NCI-H345 treated with DMSO at 0.1 percent for 48 hours (cell line): ENCODE results near the gene FOXM1.
A peak's percentile ranks its signal among the peaks of the same experiment; 100 is the strongest.

Experiments used
- DNase-seq: peaks from one replicate; lab custom pipeline; 2025; ENCODE audit not compliant: unreplicated experiment; lab: John Stamatoyannopoulos, UW

The FOXM1 gene, protein sequence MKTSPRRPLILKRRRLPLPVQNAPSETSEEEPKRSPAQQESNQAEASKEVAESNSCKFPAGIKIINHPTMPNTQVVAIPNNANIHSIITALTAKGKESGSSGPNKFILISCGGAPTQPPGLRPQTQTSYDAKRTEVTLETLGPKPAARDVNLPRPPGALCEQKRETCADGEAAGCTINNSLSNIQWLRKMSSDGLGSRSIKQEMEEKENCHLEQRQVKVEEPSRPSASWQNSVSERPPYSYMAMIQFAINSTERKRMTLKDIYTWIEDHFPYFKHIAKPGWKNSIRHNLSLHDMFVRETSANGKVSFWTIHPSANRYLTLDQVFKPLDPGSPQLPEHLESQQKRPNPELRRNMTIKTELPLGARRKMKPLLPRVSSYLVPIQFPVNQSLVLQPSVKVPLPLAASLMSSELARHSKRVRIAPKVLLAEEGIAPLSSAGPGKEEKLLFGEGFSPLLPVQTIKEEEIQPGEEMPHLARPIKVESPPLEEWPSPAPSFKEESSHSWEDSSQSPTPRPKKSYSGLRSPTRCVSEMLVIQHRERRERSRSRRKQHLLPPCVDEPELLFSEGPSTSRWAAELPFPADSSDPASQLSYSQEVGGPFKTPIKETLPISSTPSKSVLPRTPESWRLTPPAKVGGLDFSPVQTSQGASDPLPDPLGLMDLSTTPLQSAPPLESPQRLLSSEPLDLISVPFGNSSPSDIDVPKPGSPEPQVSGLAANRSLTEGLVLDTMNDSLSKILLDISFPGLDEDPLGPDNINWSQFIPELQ

GRCh38 chr12:2877047-2877952 lies at the start of gene FOXM1, which contains the start of gene RHNO1:
TSS of gene FOXM1 (minus strand) at chr12:2877174. CDS start at chr12:2874478, 2,696 bp downstream.
TSS of gene RHNO1 (plus strand) at chr12:2877223. CDS start at chr12:2885367, 8,144 bp downstream.
- DNase-seq, result peak; percentile 73

- no peak for DNase-seq
Observed at GRCh38 chr12:2925322-2925995, 48.5 kb upstream of the FOXM1 start.

- no peak for DNase-seq
Observed at GRCh38 chr12:2924019-2924418, 47.0 kb upstream of the FOXM1 start.

DNA sequence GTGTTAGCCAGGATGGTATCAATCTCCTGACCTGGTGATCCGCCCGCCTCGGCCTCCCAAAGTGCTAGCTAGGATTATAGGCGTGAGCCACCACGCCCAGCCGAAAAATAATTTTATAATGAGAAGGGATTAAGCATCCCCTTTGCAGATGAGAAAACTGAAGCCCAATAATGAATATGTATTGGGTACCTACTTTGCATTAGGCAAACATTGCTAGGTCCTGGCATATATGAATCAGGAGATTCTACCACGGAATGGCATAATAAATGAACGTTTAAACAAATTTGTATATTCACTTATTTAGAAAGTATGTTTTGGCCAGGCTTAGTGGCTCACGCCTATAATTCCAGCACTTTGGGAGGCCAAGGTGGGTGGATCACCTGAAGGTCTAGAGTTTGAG lies 46.1 kb upstream of the FOXM1 start:
- DNase-seq, result no peak

- no peak for DNase-seq
Observed at GRCh38 chr12:2922329-2922728, 45.4 kb upstream of the FOXM1 start.

- DNase-seq, result no peak
Observed at GRCh38 chr12:2919249-2919648, 42.3 kb upstream of the FOXM1 start.

DNA sequence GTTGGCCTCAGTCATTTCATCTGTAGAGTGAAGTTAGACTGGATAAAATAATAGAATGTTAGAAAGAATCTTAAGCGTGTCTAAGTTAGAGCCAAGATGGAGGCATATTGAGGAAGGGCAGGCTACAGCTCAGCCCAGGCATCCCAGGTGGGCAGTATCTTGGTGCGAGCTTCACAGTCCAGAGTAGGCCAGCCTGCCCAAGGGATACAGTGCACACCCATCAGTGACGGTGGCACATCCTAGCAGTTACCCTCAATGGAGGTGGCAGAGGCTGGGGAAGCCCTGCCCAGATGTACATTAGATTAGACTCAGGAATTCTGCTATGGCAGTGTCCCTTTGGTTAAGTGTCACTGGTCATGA lies 35.2 kb upstream of the FOXM1 start:
- no peak for DNase-seq

- DNase-seq, result no peak
Observed at GRCh38 chr12:2904260-2904659, 27.3 kb upstream of the FOXM1 start.

GRCh38 chr12:2902272-2902880 lies 25.4 kb upstream of the FOXM1 start:
- DNase-seq, result peak; percentile 28

GRCh38 chr12:2900642-2901041 lies 23.7 kb upstream of the FOXM1 start:
- DNase-seq, result no peak

- DNase-seq, result no peak
Observed at GRCh38 chr12:2897418-2897817, 20.4 kb upstream of the FOXM1 start.

GRCh38 chr12:2895511-2895910 lies 18.5 kb upstream of the FOXM1 start:
- no peak for DNase-seq

GRCh38 chr12:2895051-2895451 lies 18.1 kb upstream of the FOXM1 start:
- no peak for DNase-seq

- no peak for DNase-seq
Observed at GRCh38 chr12:2893007-2893406, 16.0 kb upstream of the FOXM1 start.

GRCh38 chr12:2892246-2892645 lies 15.3 kb upstream of the FOXM1 start:
- no peak for DNase-seq

- peak; percentile 37 for DNase-seq
Observed at GRCh38 chr12:2891240-2892053, 14.5 kb upstream of the FOXM1 start.

GRCh38 chr12:2890388-2891239 lies 13.6 kb upstream of the FOXM1 start, which contains the start of gene TULP3:
TSS of gene TULP3 (plus strand) at chr12:2890891. CDS start at chr12:2890948, 57 bp downstream.
- DNase-seq, result peak; percentile 96

GRCh38 chr12:2890001-2890387 lies 13.0 kb upstream of the FOXM1 start:
- DNase-seq, result no peak
